Thoracic aorta (tissue), 2 donors: Measurements from ENCODE around the gene GALNT11. TPM values are rescaled to one million over a fixed set of nuclear protein-coding genes. Genes with fewer than 3 reads are reported as not detected.

Source experiments
- ATAC-seq: fragments of 150-250 bp; one replicate; pipeline ENCODE4 v1.8.0; 2017; ENCODE audit warnings: low read depth; ENCODE audit not compliant: insufficient number of reproducible peaks, low FRiP score
- DNase-seq: peaks from one replicate; pipeline ENCODE4 v3.0.0-alpha.2; 2020; ENCODE audit warnings: low spot score
- H3K27ac ChIP-seq, 2 donors: fragments of 200-600 bp; sonication (generic); 1 replicate in 1 of 2; 2 replicates in 1 of 2; pipeline ENCODE4 v1.5.1; 2016; ENCODE audit warnings: mild to moderate bottlenecking in 2 of 2, moderate library complexity in 2 of 2
- H3K27me3 ChIP-seq: fragments of 200-600 bp; sonication (generic); replicated peaks from 2 replicates; pipeline ENCODE4 v1.6.0; 2016; ENCODE audit warnings: mild to moderate bottlenecking; ENCODE audit not compliant: insufficient read depth
- H3K36me3 ChIP-seq: fragments of 200-600 bp; sonication (generic); one replicate; pipeline ENCODE4 v1.5.1; 2016
- H3K4me1 ChIP-seq, 2 donors: fragments of 200-600 bp; sonication (generic); 1 replicate in 1 of 2; 2 replicates in 1 of 2; pipeline versions ENCODE4 v1.5.1 to v1.6.0; 2016; ENCODE audit warnings: low read depth in 2 of 2, mild to moderate bottlenecking in 1 of 2; ENCODE audit not compliant: control insufficient read depth in 1 of 2
- H3K4me3 ChIP-seq: fragments of 200-600 bp; sonication (generic); 2 replicates; pipeline ENCODE4 v1.5.1; 2016; ENCODE audit warnings: mild to moderate bottlenecking
- H3K9me3 ChIP-seq: fragments of 200-600 bp; sonication (generic); 2 replicates; pipeline ENCODE4 v1.5.1; 2016
- total RNA-seq, 2 donors: library from RNA; depleted of rRNA; stranded (reverse); fragments of >200 nt; gene quantifications; one replicate each; pipeline versions ENCODE4 v1.1.0 to v1.2.3, GENCODE V29; 2016
- TF ChIP-seq, protein P1 (sequence below): fragments of 200-600 bp; sonication (generic); IDR thresholded peaks from one replicate; pipeline ENCODE4 v1.5.1; 2019; ENCODE audit warnings: antibody characterized with exemption

GALNT11 gene
- total RNA-seq, 2 donors from 2014 or later = 30.1 to 47.7 TPM

DNA sequence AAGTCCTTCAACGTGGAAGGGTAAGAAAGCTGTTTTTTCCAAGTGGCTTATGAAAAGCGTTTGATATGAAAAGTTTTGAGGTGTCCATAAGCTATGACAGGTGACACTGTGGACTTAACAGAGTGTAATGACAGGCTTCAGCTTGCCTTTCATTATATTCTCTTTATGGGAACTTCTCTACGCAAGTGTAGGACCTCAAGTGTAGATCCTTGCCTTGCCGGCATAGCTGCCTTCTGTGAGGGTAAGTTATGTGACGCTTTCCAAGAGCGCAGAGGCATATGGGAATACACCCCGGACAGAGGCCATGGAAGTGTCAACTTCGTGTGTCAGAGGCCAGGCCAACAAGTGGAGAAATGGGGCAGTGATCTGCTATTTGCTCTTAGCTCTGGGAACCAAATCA, 91.9 kb downstream of the GALNT11 start:
- no peak overlapping the region for H3K27ac ChIP-seq
- peaks cover 36% of the 10 kb centered on the region for H3K36me3 ChIP-seq
- H3K4me3 ChIP-seq = no peak overlapping the region
- H3K27me3 ChIP-seq = no peaks in the 10 kb centered on the region
- H3K4me1 ChIP-seq = no peaks in the 10 kb centered on the region
- H3K9me3 ChIP-seq = no peaks in the 10 kb centered on the region
- DNase-seq = no peak
- TF ChIP-seq, protein P1, sequence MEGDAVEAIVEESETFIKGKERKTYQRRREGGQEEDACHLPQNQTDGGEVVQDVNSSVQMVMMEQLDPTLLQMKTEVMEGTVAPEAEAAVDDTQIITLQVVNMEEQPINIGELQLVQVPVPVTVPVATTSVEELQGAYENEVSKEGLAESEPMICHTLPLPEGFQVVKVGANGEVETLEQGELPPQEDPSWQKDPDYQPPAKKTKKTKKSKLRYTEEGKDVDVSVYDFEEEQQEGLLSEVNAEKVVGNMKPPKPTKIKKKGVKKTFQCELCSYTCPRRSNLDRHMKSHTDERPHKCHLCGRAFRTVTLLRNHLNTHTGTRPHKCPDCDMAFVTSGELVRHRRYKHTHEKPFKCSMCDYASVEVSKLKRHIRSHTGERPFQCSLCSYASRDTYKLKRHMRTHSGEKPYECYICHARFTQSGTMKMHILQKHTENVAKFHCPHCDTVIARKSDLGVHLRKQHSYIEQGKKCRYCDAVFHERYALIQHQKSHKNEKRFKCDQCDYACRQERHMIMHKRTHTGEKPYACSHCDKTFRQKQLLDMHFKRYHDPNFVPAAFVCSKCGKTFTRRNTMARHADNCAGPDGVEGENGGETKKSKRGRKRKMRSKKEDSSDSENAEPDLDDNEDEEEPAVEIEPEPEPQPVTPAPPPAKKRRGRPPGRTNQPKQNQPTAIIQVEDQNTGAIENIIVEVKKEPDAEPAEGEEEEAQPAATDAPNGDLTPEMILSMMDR = no peak
- no peak for ATAC-seq

DNA sequence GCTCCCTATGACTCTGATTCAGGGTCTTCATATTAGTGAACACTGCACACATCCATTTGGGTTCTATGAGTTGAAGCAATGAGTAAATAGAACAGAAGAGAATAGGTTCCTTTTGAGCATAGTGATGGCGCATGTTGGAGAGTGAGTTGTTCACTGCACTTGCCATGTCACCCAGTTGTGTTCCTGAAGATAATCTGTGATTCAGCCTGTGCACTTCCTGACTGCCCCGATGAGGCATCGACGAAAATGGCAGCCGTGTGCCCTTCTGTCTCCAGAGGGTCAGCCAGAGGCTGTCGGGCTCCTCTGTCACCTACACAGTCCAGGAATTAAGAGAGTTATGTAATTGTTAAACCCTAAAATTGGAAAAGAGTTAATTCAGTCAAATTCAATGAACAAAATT, 94.7 kb downstream of the GALNT11 start:
- DNase-seq (no peak), ATAC-seq (no peak)
- TF ChIP-seq, protein P1 = no peak
- Histone ChIP-seq H3K36me3 (peaks cover 41% of the 10 kb centered on the region), H3K9me3 (no peaks in the 10 kb centered on the region), H3K4me1 (no peaks in the 10 kb centered on the region), H3K27me3 (no peaks in the 10 kb centered on the region), H3K27ac (no peak overlapping the region), H3K4me3 (no peak overlapping the region)

DNA sequence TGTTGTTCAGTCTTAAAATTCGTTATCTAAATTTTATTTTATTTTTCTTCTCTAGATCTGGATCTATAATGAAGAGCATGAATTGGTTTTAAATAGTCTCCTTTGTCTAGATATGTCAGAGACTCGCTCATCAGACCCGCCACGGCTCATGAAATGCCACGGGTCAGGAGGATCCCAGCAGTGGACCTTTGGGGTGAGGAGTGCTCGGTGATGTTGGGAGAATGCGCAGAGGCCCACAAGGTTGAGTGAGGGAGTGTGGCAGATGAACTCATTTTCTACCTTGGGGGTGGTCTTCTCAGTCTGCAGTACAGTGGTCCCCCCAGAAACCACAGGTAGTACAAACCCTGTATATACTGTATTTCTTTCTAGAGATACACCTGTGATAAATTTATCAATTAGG, 95.3 kb downstream of the GALNT11 start:
- H3K9me3 ChIP-seq = no peaks in the 10 kb centered on the region
- no peak overlapping the region for H3K27ac ChIP-seq
- no peaks in the 10 kb centered on the region for H3K4me1 ChIP-seq
- TF ChIP-seq, protein P1 = no peak
- ATAC-seq = no peak
- H3K4me3 ChIP-seq = no peak overlapping the region
- no peaks in the 10 kb centered on the region for H3K27me3 ChIP-seq
- peaks cover 41% of the 10 kb centered on the region for H3K36me3 ChIP-seq
- DNase-seq = no peak

DNA sequence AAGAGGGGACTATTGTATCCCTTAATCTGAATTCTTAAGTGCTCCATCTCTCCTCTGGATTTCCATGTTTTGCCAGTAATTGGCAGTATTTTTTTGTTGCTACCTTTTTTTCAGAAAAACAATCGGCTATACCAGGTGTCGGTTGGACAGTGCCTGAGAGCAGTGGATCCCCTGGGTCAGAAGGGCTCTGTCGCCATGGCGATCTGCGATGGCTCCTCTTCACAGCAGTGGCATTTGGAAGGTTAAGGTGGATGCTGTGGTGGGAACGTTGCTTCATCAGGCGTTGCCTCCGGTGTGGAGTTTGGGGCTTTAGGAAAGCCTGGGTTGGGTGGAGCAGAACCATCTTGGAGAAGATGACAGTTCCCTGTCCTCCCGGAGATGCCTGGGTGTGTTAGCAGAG, 96.0 kb downstream of the GALNT11 start:
- ATAC-seq (no peak), DNase-seq (no peak)
- Histone ChIP-seq H3K27me3 (no peaks in the 10 kb centered on the region), H3K9me3 (no peaks in the 10 kb centered on the region), H3K4me1 (no peaks in the 10 kb centered on the region), H3K36me3 (peaks cover 41% of the 10 kb centered on the region), H3K4me3 (no peak overlapping the region), H3K27ac (no peak overlapping the region)
- TF ChIP-seq, protein P1 = no peak

DNA sequence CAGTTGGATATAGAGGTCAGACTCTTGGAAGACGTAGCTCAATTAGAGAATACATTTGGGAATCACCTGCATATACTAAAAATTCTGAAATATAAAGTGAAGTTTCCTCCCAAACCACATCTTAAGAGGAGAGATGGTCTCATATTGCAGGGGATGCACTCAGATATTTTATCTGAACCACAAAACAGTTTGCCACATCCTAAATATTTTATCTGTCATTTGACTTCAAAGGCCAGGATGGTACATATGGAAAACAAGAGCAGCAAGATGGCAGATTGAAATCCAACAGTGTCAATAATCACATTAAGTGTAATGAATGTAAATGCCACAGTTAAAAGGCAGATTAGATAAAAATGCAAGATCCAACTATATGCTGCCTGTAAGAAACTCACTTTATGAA, 97.1 kb downstream of the GALNT11 start:
- no peak for DNase-seq
- TF ChIP-seq, protein P1 = no peak
- Histone ChIP-seq H3K4me3 (no peak overlapping the region), H3K9me3 (no peaks in the 10 kb centered on the region), H3K36me3 (peaks cover 45% of the 10 kb centered on the region), H3K27ac (no peak overlapping the region), H3K27me3 (no peaks in the 10 kb centered on the region), H3K4me1 (no peaks in the 10 kb centered on the region)
- ATAC-seq = no peak
